ENCODE data around the gene VMAC.

- TF ChIP-seq POLR2A (IDR thresholded peaks at IDR 0.05; ENCODE audit: low read length) (no peak), GATA1 (IDR thresholded peaks at IDR 0.05; ENCODE audit: low read depth, low read length) (no peak)
These were observed 22.8 kb downstream of the VMAC start for GRCh38 chr19:5927441-5927821.

Measured in erythroblast (primary cell).